Superior temporal gyrus (tissue), 1 donor: Measurements from ENCODE around the gene CCNL2.
"Not testable (repeated sequence)": the region's sequence is repeated elsewhere in the genome, so short reads cannot be mapped to it uniquely, and the experiment has no call there.

Experiments used
- DNase-seq: peaks from one replicate; pipeline ENCODE4 v3.0.0-alpha.2; 2016; ENCODE audit errors: extremely low spot score

Gene CCNL2

DNA sequence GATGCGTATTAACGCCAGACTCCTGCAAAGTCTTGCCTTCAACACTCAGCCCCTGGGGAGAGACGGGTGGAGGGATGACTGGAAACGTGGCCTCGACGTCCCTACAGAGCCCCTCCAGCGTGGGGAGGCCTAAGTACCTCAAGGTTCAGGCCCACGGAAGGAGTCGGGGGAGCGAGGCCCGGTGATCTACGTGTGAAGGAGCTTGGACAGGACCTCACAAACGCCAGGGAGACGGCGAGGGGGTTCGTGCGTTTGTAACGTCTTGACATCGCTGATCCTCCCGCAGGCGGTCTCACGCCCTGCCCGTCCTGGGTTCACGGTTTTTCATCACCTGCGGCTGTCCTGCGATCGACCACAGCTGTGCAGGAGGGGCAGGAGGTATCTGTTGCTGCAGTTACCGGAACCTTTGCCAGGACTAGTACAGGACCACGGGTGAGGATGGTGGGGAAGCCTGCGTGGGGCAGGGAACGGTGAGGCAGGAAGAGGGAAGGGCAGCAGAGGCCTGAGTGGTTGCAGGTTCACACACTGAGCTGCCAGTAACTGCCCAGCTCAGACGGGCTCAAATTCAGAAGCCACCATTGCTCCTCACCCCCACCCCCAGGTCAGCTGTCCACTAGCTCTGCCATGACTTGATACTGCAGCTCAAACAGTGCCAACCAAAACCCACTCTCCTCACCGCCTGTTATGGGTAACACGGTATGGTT is 889 bp upstream of the CCNL2 start:
- DNase-seq = no peak

DNA sequence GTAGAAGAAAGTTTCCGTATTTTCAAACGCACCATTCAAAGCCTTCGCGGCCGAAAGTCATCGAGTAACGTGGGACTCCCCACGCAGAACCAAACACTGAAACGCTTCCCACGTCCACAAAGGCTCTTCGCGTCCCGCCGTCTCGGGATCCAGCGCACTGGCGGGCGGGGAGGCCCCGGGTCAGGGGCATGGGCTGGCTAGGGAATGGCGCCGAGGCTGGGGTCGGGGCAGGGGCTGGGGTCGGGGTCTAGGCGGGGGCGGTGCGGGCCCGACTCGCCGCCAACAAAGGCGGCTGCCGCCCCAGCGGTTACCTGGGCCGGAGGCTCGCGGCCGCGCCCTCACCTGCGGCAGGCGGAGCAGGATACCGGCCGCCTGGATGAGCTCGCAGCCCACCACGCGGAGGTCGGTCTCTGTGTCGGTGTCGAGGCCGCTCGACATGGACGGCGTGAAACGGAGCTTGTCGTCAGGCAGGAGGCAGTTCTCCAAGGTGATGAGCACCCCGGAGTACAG is 403 bp downstream of the CCNL2 start:
- no peak for DNase-seq

DNA sequence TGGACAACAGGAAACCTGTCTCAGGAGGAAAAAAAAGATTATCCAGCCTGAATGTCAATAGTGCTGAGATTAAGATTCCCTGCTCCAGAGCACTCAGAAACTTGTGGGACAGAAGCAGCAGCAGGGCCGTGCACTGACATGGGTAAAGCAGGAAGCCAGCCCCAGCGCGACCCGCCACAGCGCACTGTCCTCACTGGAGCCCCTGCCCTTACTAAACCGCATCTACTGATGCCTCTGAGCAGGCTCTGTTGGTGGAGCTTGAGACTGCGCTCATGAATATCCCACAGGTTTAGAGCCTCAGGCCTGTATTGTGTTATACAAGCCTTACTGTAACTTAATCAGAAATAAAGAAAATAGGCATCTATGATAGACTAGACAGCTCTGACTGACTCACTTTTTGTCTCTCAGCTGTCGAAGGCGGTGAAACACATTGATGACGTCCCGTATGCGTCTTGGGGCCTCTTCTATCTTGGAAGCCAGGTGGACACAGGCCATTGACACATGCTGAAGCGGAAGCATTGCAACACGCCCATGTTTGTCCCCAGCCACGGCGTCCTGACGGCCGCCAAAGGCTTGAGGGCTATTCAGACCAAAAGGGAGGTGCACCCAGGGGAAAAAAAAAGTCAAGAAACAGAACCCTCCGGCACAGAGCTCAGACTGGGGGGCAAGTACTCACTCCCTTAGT is 1.2 kb downstream of the CCNL2 start:
- DNase-seq = no peak

- no peak for DNase-seq
Observed at GRCh38 chr1:1395166-1395565, 4.0 kb downstream of the CCNL2 start.

DNA sequence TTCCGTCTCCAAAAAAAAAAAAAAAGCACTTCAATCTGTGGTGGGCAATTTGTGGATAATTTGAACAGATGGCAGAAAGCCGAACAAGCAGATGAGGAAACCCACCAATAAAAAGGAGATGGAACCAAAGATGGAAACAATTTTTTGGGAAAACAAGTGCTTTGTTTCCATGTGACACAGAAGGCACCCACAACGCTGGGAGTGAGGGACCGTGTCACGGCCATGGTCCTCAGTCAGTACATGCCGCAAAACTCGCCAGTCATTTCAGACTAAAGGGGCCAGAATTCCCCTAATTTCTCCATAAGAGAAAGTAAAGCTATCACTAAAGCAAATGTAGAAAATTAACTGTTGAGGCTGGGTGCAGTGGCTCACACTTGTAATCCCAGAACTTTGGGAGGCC is 5.0 kb downstream of the CCNL2 start:
- no peak for DNase-seq

DNA sequence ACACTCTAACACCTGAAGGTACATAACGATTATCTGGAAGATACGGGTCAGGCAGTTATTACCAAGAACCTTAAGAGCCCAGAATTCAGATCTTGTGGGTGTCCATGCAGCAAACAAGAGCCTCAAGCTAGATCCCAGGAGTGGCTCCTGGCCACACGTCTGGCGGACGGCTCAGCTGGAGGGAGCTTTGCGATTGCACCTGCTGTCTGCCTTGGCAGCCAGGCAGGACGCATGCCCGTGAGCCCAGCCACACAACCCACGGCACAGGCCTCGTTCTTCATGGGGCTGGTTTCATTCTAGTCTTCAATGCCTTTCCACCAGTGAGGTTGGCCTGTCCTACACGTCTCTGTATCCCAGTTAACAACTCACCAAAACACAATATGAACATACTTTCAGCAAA is 5.7 kb downstream of the CCNL2 start:
- DNase-seq = no peak

DNA sequence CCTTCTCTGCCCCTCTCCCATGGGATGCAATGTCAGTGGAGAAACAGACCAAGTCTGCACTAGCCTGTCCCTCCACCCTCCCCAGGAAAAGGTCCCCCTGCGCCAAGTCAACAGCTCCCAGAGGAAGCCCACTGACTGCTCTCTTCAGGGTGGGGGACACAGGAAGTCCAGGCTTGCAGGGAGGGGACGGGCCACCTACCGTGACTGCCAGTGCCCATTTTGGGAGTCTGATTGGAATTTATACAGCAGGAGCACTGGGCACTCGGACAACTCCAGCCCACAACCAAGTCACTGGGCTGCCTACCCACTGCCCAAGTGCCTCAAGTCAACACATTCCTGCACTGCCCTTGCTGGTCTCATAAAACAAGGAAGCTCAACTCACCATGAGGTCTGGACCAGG is 6.1 kb downstream of the CCNL2 start:
- DNase-seq = no peak

DNA sequence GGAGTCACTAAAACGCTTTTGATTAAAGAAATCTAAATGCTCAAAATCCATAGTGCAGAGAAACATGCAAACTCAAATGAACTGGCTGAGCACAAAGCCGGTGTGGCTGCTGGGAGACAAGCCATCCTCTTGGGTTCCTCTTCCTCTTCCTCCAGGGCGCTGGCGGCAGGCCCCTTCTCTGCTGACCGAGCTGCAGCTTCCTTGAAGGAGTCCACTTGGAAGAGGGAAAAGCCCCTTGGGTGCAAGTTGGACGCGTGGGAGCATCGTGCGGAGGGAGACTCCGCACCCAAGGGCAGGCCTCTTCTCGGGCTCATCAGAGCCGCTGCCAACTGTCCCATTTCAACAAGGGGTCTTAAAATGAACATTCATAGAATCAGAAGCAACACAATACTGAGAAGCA is 7.9 kb downstream of the CCNL2 start:
- DNase-seq = no peak

DNA sequence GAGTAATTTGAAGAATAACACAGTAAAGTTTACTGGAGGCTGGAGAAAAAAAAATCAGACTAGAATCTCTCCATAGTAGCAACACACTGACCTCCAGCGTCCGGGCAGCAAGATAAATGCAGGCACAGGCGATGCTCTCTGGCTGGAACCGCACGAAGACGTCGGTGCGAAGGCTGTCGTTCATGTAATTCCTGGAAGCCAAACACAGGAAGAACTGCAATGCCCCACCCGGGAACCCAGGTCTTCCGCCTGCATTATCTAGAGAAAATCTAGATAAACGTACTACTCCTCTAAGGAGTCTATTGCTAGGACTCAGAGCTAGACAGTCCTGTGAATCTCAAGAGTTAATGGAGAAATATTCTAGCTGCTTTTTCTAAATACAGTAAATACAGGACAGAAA is 8.5 kb downstream of the CCNL2 start:
- DNase-seq = no peak

- DNase-seq = no peak
Observed at GRCh38 chr1:1388078-1388472, 11.1 kb downstream of the CCNL2 start.

DNA sequence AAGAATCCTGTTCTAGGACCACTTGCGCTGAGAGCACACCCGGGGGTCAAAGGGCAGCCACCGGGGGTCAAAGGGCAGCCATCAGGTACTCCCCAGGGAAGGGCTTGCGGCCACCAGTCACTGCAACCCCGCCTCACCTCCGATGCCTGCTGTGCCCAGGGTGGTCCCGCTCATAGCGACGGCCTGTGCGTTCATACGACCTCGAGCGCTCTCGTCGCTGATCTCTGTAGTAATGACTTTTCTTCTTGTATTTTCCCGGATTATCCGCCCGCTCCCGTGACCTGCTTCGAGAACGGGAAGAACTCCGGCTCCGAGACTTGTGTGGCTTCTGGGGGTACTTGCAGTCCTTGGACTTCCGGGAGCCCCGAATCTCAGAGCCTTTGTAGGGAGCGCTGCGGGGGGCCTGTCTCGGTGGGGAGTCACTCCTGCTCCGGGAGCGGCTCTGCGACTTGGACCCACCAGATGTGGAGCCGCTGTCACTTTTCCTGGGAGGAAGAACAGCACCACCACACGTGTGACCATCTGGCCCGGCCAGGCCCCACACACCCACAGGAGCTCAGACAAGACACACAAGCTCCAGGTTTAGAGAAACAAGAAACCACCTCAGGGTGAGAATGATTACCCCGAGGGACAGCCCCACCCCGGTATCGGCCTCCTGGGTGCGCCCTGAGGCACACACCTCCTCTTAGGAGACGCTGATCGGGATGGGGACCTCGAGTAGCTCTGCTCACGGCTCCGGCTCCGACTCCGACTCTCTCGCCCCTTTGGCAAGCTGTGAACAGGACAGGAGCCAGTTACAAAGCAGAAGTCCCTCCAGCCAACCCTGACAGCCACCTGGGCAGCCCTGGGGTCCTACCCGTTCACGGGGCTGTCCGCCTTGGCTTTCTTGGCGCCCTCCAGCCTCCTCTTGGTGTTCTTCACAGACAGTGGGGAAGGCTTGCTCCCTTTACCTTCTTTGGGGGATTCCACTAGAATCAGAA is 11.7 kb downstream of the CCNL2 start:
- DNase-seq = no peak

DNA sequence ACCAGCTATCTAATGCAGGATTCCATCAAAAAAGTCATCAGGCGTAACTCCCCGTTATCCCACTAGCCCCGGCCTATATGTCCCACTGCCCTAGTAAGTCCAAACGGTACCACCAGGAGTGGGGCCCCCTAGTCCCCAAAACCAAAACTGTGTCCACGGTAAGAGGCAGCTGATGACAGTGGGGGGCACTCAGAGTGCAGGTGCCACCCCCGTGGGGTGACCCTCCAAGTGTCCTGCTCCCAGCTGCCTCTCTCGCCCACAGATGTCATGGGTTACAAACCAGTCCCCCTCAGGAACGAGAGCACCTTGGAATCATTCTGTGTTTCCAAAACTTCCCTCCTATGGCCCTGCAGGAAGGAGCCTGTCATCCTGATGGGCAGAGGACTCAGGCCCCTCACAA is 13.2 kb downstream of the CCNL2 start:
- DNase-seq = no peak

DNA sequence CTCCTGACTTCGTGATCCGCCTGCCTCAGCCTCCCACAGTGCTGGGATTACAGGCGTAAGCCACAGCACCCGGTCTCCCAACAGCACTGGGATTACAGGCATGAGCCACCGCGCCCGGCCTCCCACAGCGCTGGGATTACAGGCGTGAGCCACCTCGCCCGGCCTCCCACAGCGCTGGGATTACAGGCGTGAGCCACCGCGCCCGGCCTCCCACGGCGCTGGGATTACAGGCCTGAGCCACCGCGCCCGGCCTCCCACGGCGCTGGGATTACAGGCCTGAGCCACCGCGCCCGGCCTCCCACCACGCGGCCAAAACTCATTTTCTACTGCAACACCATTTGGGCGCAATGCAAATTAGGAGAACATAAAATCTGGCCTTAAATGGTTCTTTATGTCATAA is 13.8 kb downstream of the CCNL2 start:
- DNase-seq = not testable (repeated sequence)

- no peak for DNase-seq
Observed at GRCh38 chr1:1381294-1381693, 17.8 kb downstream of the CCNL2 start.

DNA sequence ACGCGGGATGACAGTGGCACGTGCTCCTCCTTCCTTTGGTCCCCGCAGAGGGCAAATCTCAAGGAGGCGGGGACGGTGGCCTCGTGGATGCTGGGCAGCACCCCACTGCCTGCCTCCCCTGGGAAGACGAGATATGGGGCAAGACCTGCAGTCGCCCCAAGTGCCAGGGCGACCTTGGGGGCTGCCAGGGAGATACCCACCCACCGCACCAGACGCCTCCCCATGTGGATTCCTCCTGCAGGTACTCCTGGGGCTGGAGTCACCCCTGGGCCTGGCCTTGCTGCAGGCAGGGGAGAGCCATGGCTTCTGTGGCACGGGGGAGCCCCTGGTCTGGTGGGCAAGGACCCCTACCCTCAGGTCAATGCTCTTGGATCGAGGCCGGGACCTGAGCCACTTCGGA is 18.3 kb downstream of the CCNL2 start:
- no peak for DNase-seq

DNA sequence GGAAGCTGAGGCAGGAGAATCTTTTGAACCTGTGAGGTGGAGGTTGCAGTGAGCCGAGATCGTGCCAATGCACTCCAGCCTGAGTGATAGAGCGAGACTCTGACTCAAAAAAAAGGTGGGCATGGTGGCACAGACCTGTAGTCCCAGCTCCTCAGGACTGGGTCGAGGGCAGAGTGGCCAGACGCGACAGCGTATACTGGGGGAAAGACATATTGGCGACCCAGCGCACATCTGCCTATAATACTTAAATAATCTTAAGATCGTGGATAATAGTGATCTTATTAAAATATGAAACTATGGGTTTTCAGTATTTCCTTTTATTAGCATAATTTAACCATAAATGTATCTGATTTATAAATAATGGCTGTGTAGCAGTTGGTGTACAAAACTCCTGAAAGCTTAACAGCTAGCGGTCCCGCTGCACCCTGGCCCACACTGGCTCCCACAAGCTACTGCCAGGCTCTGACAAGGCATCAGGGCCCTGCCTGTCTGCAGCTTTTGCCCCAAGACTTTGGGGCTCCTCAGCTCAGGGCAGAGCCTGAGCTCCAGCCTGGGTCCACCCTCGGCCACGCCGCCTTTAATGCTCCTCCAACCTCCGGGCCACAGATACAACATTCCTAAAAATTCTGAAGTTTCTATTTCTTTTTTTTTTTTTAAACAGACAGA is 21.5 kb downstream of the CCNL2 start:
- no peak for DNase-seq

DNA sequence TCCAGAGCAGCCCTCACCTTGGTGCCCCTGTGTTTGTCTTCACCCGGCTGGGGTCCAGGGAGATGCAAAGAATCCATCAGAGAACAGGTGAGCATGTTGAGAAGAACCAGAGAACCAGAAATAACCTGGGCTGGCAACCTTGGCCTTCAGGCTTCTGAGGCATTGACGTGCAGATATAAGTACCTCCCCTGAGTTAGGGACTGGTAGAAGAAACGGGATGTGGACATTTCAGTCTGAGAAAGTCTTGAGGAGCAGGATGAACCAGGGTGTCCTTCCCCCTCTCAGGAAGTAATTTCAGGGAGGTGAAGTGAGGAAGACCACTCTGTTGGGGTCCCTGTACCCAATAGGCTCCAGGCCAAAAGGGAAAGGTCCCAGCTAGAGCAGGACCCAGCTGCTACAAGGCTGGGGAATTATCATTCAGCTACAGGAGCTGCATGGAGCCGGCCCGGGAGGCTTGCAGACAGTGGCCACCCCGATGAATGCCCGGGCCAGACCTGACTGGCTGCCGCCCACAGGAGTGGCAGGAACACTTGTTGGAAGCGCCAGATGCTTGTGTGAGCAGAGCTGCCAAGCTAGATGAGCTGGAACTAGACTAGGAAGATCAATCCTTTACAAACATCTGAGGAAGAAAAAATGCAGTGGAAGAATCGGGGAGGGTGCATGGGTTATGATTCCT is 22.4 kb downstream of the CCNL2 start:
- no peak for DNase-seq

- peak; percentile 100 for DNase-seq
Observed at GRCh38 chr1:1374929-1375662, 24.0 kb downstream of the CCNL2 start, which contains the start of gene AURKAIP1. Gene AURKAIP1, minus strand, starts transcription at chr1:1375207. Its CDS starts 451 bp downstream, at chr1:1374756.

DNA sequence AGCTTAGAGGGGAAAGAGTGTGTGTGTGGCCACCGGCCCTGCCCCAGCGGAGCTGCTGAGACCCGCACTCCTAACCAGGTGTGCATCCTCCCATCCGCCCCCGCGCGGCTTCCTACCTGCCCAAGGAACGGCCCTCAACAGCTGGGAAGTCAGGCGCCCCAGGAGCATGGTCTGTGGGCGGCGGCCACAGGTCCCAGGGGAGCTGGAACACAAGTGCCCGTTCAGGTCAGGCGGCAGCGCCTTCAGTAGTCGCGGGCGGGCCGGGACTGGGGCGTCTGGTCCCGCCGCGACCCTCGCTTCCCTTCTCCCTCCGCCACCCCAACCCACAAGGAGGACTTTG is 24.6 kb downstream of the CCNL2 start:
- no peak for DNase-seq

- DNase-seq = no peak
Observed at GRCh38 chr1:1373815-1374588, 25.1 kb downstream of the CCNL2 start.
